ENCODE data around the gene SNX11. TPM values are rescaled to one million over a fixed set of nuclear protein-coding genes. Genes with fewer than 3 reads are reported as not detected.

SNX11 gene
- total and polyA plus RNA-seq, 2 donors (not counting 3 experiments of a cell fraction or from before 2014, with no cell fraction given): 23.4 to 26.2 TPM

DNA sequence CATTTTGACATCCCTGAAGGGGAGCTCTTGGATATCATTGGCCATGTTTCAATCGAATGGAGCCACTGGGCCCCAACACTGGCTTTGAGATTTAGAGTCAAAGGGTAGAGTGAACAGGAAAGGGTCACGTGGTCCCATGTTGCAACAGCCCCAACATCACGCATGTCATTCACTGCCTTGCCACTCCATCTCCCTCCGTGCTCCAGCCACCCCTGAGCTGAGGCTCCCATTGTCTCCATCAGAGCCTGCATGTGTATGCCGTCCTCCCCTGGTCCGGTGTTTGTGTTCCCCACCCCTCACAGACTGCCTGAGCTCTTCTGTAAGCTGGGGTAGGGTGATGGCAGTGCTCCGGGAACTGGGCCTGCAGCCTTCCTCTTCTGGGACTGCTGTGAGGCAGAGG, 47.3 kb upstream of the SNX11 start:
- DNase-seq (ENCODE audit: low read depth, low spot score) (no peak), FAIRE-seq (no peak)
- CTCF ChIA-PET: interaction anchor here (0.8 to 3.1 kb wide), 6 partner anchors 8 to 89 kb away, joined by 3 to 12 read pairs (median 8); partner anchors contain the start of gene CDK5RAP3
- Histone ChIP-seq H3K9me3 (replicated peaks; ENCODE audit: control insufficient read depth, insufficient read depth, low read length) (no peaks in the 10 kb centered on the region), H3K36me3 (ENCODE audit: control insufficient read depth in 2 of 2, extremely low read depth in 1 of 2, insufficient read depth in 2 of 2, low read length in 2 of 2) (peaks cover 36 to 62% of the 10 kb centered on the region in 2 experiments), H4K20me1 (replicated peaks; ENCODE audit: control insufficient read depth, extremely low read depth, insufficient read depth, low read length) (no peaks in the 10 kb centered on the region), H2AFZ (ENCODE audit: low read depth, low read length) (no peak overlapping the region), H3K4me3 (replicated peaks in 1 of 3; ENCODE audit: insufficient read depth in 1 of 3, low read depth in 1 of 3, low read length in 3 of 3) (no peak overlapping the region), H3K27ac (ENCODE audit: insufficient read depth, low read depth, low read length) (no peak overlapping the region), H3K4me1 (ENCODE audit: control insufficient read depth, extremely low read depth, insufficient read depth, low read length) (peaks cover 4% of the 10 kb centered on the region), H3K27me3 (ENCODE audit: control insufficient read depth in 2 of 2, insufficient read depth in 2 of 2, low read length in 2 of 2) (no peaks in the 10 kb centered on the region), H3K4me2 (ENCODE audit: insufficient read depth, low read length) (no peak overlapping the region), H3K9me1 (replicated peaks; ENCODE audit: control insufficient read depth, extremely low read depth, insufficient read depth, low read length) (no peaks in the 10 kb centered on the region), H3K9ac (replicated peaks; ENCODE audit: extremely low read depth, insufficient read depth, low read length) (no peak overlapping the region), H3K79me2 (ENCODE audit: control insufficient read depth, insufficient read depth, low read length) (peaks cover 32% of the 10 kb centered on the region)
- intact Hi-C loops (cut with micrococcal nuclease) (no loop called here), dilution Hi-C loops (cut with MboI; ENCODE audit: extremely low pct_ligation_motif_present, low sequenced_read_pairs) (no loop called here)
- no TSS peak for BruUV-seq (replicated peaks)
- TF ChIP-seq, protein P1, sequence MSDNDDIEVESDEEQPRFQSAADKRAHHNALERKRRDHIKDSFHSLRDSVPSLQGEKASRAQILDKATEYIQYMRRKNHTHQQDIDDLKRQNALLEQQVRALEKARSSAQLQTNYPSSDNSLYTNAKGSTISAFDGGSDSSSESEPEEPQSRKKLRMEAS (IDR thresholded peaks at IDR 0.05; ENCODE audit: insufficient read depth, insufficient read length): no peak
- TF ChIP-seq JUN (IDR thresholded peaks at IDR 0.05; ENCODE audit: borderline replicate concordance, insufficient read depth, insufficient read length, low read depth) (no peak), GATA2 (IDR thresholded peaks at IDR 0.05; ENCODE audit: insufficient read depth, insufficient read length, low read depth, low read length) (no peak), POLR2A (IDR thresholded peaks at IDR 0.05; ENCODE audit: low read depth, low read length) (no peak), FOS (IDR thresholded peaks at IDR 0.05; ENCODE audit: borderline replicate concordance, insufficient read depth, low read length) (no peak), EZH2 (IDR thresholded peaks at IDR 0.05; ENCODE audit: borderline replicate concordance, low read depth, low read length, severe bottlenecking) (no peak), POLR2AphosphoS5 (IDR thresholded peaks at IDR 0.05; ENCODE audit: insufficient read depth, low read depth, low read length) (no peak), MYC (IDR thresholded peaks at IDR 0.05; ENCODE audit: low read depth, low read length) (no peak), CTCF (IDR thresholded peaks at IDR 0.05; ENCODE audit: extremely low read depth in 1 of 2, insufficient read depth in 1 of 2, low read depth in 1 of 2, low read length in 2 of 2) (no peak)
- POLR2A ChIA-PET: no interaction called here

All from endothelial cell of umbilical vein (primary cell).